GM12891 (cell line): ENCODE measurements around the gene ILF2.

Experiments
- POLR2A ChIP-seq: IDR thresholded peaks from 2 replicates; pipeline ENCODE4 v1.6.1; 2011; ENCODE audit warnings: low read depth, low read length, control low read depth
- POLR2AphosphoS5 ChIP-seq: IDR thresholded peaks from 2 replicates; pipeline ENCODE4 v1.6.1; 2011; ENCODE audit warnings: low read depth, low read length, control low read depth

GRCh38 chr1:153643816-153644215 lies 27.0 kb downstream of the ILF2 start:
- TF ChIP-seq POLR2AphosphoS5 (no peak), POLR2A (no peak)
